H9 (cell line): ENCODE results near the gene GORASP1. TPM values are rescaled to one million over a fixed set of nuclear protein-coding genes. Genes with fewer than 3 reads are reported as not detected.

Experiments used
- DNase-seq: peaks from one replicate; pipeline ENCODE4 v3.0.0-alpha.2; 2017
- H2AFZ ChIP-seq: one replicate; pipeline ENCODE4 v1.6.1; 2013; ENCODE audit warnings: mild to moderate bottlenecking, low read length, control low read depth, moderate library complexity
- H2AK5ac ChIP-seq: 2 replicates; pipeline ENCODE4 v1.6.1; 2013; ENCODE audit warnings: low read length, control low read depth, mixed read lengths; ENCODE audit not compliant: insufficient read length
- H2BK120ac ChIP-seq: one replicate; pipeline ENCODE4 v1.6.1; 2013; ENCODE audit warnings: low read depth, mild to moderate bottlenecking, low read length, control low read depth, inconsistent platforms; ENCODE audit not compliant: poor library complexity, severe bottlenecking
- H2BK12ac ChIP-seq: 2 replicates; pipeline ENCODE4 v1.6.1; 2013; ENCODE audit warnings: low read length, control low read depth, mixed read lengths, low read depth; ENCODE audit not compliant: insufficient read length
- H2BK15ac ChIP-seq: 2 replicates; pipeline ENCODE4 v1.6.1; 2013; ENCODE audit warnings: low read depth, low read length, control low read depth
- H2BK20ac ChIP-seq: one replicate; pipeline ENCODE4 v1.6.1; 2013; ENCODE audit warnings: low read depth, mild to moderate bottlenecking, low read length, control low read depth, inconsistent platforms; ENCODE audit not compliant: poor library complexity, severe bottlenecking
- H2BK5ac ChIP-seq: 2 replicates; pipeline ENCODE4 v1.6.1; 2013; ENCODE audit warnings: low read length, control low read depth, mixed read lengths; ENCODE audit not compliant: insufficient read length
- H3K14ac ChIP-seq: 2 replicates; pipeline ENCODE4 v1.6.1; 2013; ENCODE audit warnings: low read length, control low read depth; ENCODE audit not compliant: insufficient read depth
- H3K18ac ChIP-seq: 2 replicates; pipeline ENCODE4 v1.6.1; 2013; ENCODE audit warnings: low read depth, mild to moderate bottlenecking, mixed read lengths, low read length, control low read depth; ENCODE audit not compliant: insufficient read length
- H3K23ac ChIP-seq: 2 replicates; pipeline ENCODE4 v1.6.1; 2013; ENCODE audit warnings: low read length, control low read depth, mixed read lengths, low read depth; ENCODE audit not compliant: insufficient read length
- H3K23me2 ChIP-seq: 2 replicates; pipeline ENCODE4 v1.6.1; 2013; ENCODE audit warnings: low read depth, mild to moderate bottlenecking, mixed read lengths, low read length, control low read depth; ENCODE audit not compliant: insufficient read length, poor library complexity, severe bottlenecking
- H3K27ac ChIP-seq: 2 replicates; pipeline ENCODE4 v1.5.1; 2013; ENCODE audit warnings: low read length, control low read depth, mixed read lengths, low read depth; ENCODE audit not compliant: insufficient read length
- H3K27me3 ChIP-seq: 2 replicates; pipeline ENCODE4 v1.6.1; 2013; ENCODE audit warnings: low read length, control low read depth, inconsistent platforms; ENCODE audit not compliant: insufficient read depth
- H3K4ac ChIP-seq: 2 replicates; pipeline ENCODE4 v1.6.1; 2013; ENCODE audit warnings: low read depth, mild to moderate bottlenecking, control low read depth, inconsistent platforms, low read length, moderate library complexity
- H3K4me1 ChIP-seq: 2 replicates; pipeline ENCODE4 v1.6.1; 2013; ENCODE audit warnings: low read length, control low read depth, inconsistent platforms; ENCODE audit not compliant: insufficient read depth
- H3K4me2 ChIP-seq: 2 replicates; pipeline ENCODE4 v1.6.1; 2013; ENCODE audit warnings: low read length, control low read depth, mixed read lengths; ENCODE audit not compliant: insufficient read length, insufficient read depth
- H3K56ac ChIP-seq: 2 replicates; pipeline ENCODE4 v1.6.1; 2013; ENCODE audit warnings: low read depth, mild to moderate bottlenecking, mixed read lengths, low read length, control low read depth; ENCODE audit not compliant: insufficient read length
- H3K79me1 ChIP-seq: 2 replicates; pipeline ENCODE4 v1.6.1; 2013; ENCODE audit warnings: low read depth, mild to moderate bottlenecking, moderate library complexity, low read length, control low read depth, inconsistent platforms; ENCODE audit not compliant: insufficient read depth, poor library complexity, severe bottlenecking
- H3K79me2 ChIP-seq: 2 replicates; pipeline ENCODE4 v1.6.1; 2013; ENCODE audit warnings: low read length, control low read depth, inconsistent platforms; ENCODE audit not compliant: insufficient read depth
- H3K9ac ChIP-seq: 2 replicates; pipeline ENCODE4 v1.6.1; 2013; ENCODE audit warnings: low read length, control low read depth, mixed read lengths; ENCODE audit not compliant: insufficient read length; ENCODE audit errors: extremely low read depth
- H3K9me3 ChIP-seq: one replicate; pipeline ENCODE4 v1.6.1; 2013; ENCODE audit warnings: low read depth, low read length, inconsistent platforms; ENCODE audit not compliant: control insufficient read depth
- H3T11ph ChIP-seq: one replicate; pipeline ENCODE4 v1.6.1; 2013; ENCODE audit warnings: mild to moderate bottlenecking, low read length, control low read depth, inconsistent platforms
- H4K20me1 ChIP-seq: one replicate; pipeline ENCODE4 v1.6.1; 2013; ENCODE audit not compliant: control insufficient read depth, insufficient read length, insufficient read depth
- H4K5ac ChIP-seq: 2 replicates; pipeline ENCODE4 v1.6.1; 2013; ENCODE audit warnings: low read depth, mild to moderate bottlenecking, mixed read lengths, low read length, control low read depth; ENCODE audit not compliant: insufficient read length
- H4K8ac ChIP-seq: replicated peaks from 2 replicates; pipeline ENCODE4 v1.6.1; 2013; ENCODE audit warnings: low read length, control low read depth, mixed read lengths, low read depth; ENCODE audit not compliant: insufficient read length
- H4K91ac ChIP-seq: 2 replicates; pipeline ENCODE4 v1.6.1; 2013; ENCODE audit warnings: low read depth, mild to moderate bottlenecking, moderate library complexity, mixed read lengths, low read length, control low read depth; ENCODE audit not compliant: insufficient read length
- H3K27ac Mint-ChIP-seq, 3 experiments: 2 replicates in 2 of 3; 3 replicates in 1 of 3; pipeline ENCODE4 v1.8.0; 2020 to 2021; ENCODE audit warnings: mixed read lengths in 3 of 3, mild to moderate bottlenecking in 1 of 3, moderate library complexity in 1 of 3
- H3K27me3 Mint-ChIP-seq: 2 replicates; pipeline ENCODE4 v1.8.0; 2021; ENCODE audit warnings: low read depth, mild to moderate bottlenecking, moderate library complexity, mixed read lengths
- H3K36me3 Mint-ChIP-seq, 3 experiments: 2 replicates in 2 of 3; 3 replicates in 1 of 3; pipeline ENCODE4 v1.8.0; 2020 to 2021; ENCODE audit warnings: low read depth in 3 of 3, mixed read lengths in 3 of 3; ENCODE audit not compliant: insufficient read depth in 1 of 3
- H3K4me1 Mint-ChIP-seq, 2 experiments: 2 replicates each; pipeline ENCODE4 v1.8.0; 2020; ENCODE audit warnings: mixed read lengths in 2 of 2
- H3K4me3 Mint-ChIP-seq, 2 experiments: 2 replicates in 1 of 2; 3 replicates in 1 of 2; pipeline ENCODE4 v1.8.0; 2020 to 2021; ENCODE audit warnings: mild to moderate bottlenecking in 2 of 2, mixed read lengths in 2 of 2, moderate library complexity in 1 of 2
- H3K9me3 Mint-ChIP-seq, 2 experiments: 2 replicates in 1 of 2; 3 replicates in 1 of 2; pipeline ENCODE4 v1.8.0; 2020; ENCODE audit warnings: mild to moderate bottlenecking in 2 of 2, mixed read lengths in 2 of 2, moderate library complexity in 1 of 2
- CTCF ChIP-seq: fragments of 200-600 bp; sonication (generic); conservative IDR thresholded peaks from 3 replicates; pipeline ENCODE4 v1.8.0; 2021; ENCODE audit warnings: antibody characterized with exemption, mild to moderate bottlenecking
- WGBS: extraction: QIAGEN DNeasy Blood & Tissue Kit; methylation state at CpG from one replicate; pipeline ENCODE4 v1.1.7; 2013; ENCODE audit warnings: missing lambda C conversion rate, low lambda C conversion rate, mixed read lengths; ENCODE audit not compliant: insufficient read length; ENCODE audit errors: extremely low coverage; 5-methylcytosine and 5-hydroxymethylcytosine counted together
- total RNA-seq: library from RNA; stranded (reverse); gene quantifications from 2 replicates; pipeline ENCODE4 v1.2.1, GENCODE V29; 2021

The GORASP1 gene
- total RNA-seq, 1 experiment from 2014 or later = 37.4 TPM

- no peaks in the 10 kb centered on the region for H3K79me1 ChIP-seq
- no peak overlapping the region for H3K14ac ChIP-seq
- H3K23me2 ChIP-seq = no peaks in the 10 kb centered on the region
- H4K5ac ChIP-seq = no peak overlapping the region
- H3K36me3 Mint-ChIP-seq = no peaks in the 10 kb centered on the region
- H4K20me1 ChIP-seq = no peaks in the 10 kb centered on the region
- H3K23ac ChIP-seq = no peak overlapping the region
- H3K9me3 Mint-ChIP-seq = no peaks in the 10 kb centered on the region
- H3K4me1 Mint-ChIP-seq = peaks cover 2 to 5% of the 10 kb centered on the region in 2 experiments; a peak in 1 of 4 replicates
- no peak overlapping the region for H2BK20ac ChIP-seq
- no peak overlapping the region for H2BK5ac ChIP-seq
- H4K8ac ChIP-seq = no peak overlapping the region
- H2AK5ac ChIP-seq = no peak overlapping the region
- no peak overlapping the region for H3K56ac ChIP-seq
- no peak overlapping the region for H3T11ph ChIP-seq
- no peaks in the 10 kb centered on the region for H3K79me2 ChIP-seq
- H3K4me1 ChIP-seq = no peaks in the 10 kb centered on the region
- no peaks in the 10 kb centered on the region for H3K27me3 ChIP-seq
- no peak overlapping the region for H3K4me3 Mint-ChIP-seq
- H3K4ac ChIP-seq = no peak overlapping the region
- H2BK120ac ChIP-seq = no peak overlapping the region
- H2BK15ac ChIP-seq = no peak overlapping the region
- no peaks in the 10 kb centered on the region for H3K9me3 ChIP-seq
- H2BK12ac ChIP-seq = no peak overlapping the region
- H2AFZ ChIP-seq = no peak overlapping the region
- H3K27ac Mint-ChIP-seq = peak overlapping the region in 1 of 3 experiments; percentile 22; a peak in 1 of 7 replicates
- no peak overlapping the region for H3K27ac ChIP-seq
- no peak overlapping the region for H3K4me2 ChIP-seq
- TF ChIP-seq CTCF = no peak
- WGBS = no CpG with 5 or more reads among the region's 8 CpGs
- no peak overlapping the region for H3K9ac ChIP-seq
- no peak for DNase-seq
- no peak overlapping the region for H3K18ac ChIP-seq
- no peaks in the 10 kb centered on the region for H3K27me3 Mint-ChIP-seq
- no peak overlapping the region for H4K91ac ChIP-seq
These were observed 27.9 kb upstream of the GORASP1 start for GRCh38 chr3:39135170-39135805.
